HepG2 (cell line): ENCODE measurements around the gene HOXB6.

Experiments used
- HNF4A ChIP-seq: sonication (generic); formaldehyde crosslinking; IDR thresholded peaks from 2 replicates; pipeline ENCODE4 v1.4.0; 2020; ENCODE audit warnings: missing genetic modification reagents
- ZNF614 ChIP-seq: IDR thresholded peaks from 2 replicates; pipeline ENCODE4 v1.6.1; 2018; ENCODE audit warnings: missing biosample characterization, missing genetic modification reagents, inconsistent platforms, borderline replicate concordance

DNA sequence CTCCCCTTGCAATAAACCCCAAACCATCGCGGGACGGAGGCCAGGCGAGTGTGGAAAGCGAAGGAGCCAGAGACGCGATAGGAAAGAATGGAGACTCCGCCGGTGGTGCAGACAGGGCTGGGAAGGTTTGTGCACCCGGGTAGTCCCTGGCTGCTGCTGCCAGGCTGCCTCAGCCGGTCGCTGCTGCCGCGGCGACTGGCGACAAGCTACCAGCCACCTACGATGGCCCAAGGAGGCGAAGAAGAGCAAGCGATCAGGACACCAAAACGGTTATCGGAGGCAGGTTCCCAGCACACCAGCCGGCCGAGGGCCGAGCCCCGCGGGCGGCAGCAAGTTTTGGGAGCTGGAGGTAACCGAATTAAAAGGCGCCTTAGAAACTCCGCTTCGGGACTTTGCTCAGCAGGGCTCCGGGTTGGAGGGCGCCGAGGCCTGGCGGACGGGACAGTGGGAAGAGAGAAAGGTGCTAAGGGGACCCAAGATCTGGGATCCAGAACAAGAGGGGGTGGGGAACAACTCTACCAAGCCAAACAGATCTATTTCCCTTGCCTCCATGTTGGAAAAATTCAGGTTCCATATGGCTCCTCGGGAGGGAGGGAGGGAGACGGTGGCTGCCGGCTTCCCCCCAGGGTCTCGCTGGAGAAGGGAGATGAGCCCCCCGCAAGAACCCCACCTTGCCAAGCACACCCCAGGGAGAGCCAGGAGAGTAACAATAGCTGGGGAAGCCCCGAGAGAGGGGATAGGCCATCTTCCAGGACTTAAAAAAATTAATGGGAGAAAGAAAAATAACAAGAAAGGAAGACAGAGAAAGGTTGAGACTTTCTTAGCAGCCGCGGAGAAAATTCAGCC lies 50.2 kb downstream of the HOXB6 start:
- no peak for TF ChIP-seq HNF4A (CRISPR knock-in tag)
- no peak for TF ChIP-seq ZNF614 (CRISPR knock-in tag)
